Measurements from ENCODE around the gene GLIS2.

- TF ChIP-seq CTCF (IDR thresholded peaks at IDR 0.05 in 8 of 11, conservative IDR thresholded peaks at IDR 0.05 in 3 of 11) (no peak), POLR2AphosphoS5 (IDR thresholded peaks at IDR 0.05) (peak in 1 of 3 donors; percentile 25), POLR2A (IDR thresholded peaks at IDR 0.05) (no peak)
Measured at GRCh38 chr16:4306470-4307214, 9.2 kb upstream of the GLIS2 start.
